Neural cell (in vitro differentiated cells): ENCODE data around the gene IMPACT.

Experiments used
- POLR2AphosphoS5 ChIP-seq: IDR thresholded peaks from 2 replicates; pipeline ENCODE4 v1.6.1; 2012
- TF ChIP-seq, protein P1 (sequence below): fragments of 450-650 bp; IDR thresholded peaks from 2 replicates; pipeline ENCODE4 v1.5.1; 2014; ENCODE audit warnings: antibody characterized with exemption, mild to moderate bottlenecking, moderate library complexity; ENCODE audit not compliant: poor library complexity, severe bottlenecking

DNA sequence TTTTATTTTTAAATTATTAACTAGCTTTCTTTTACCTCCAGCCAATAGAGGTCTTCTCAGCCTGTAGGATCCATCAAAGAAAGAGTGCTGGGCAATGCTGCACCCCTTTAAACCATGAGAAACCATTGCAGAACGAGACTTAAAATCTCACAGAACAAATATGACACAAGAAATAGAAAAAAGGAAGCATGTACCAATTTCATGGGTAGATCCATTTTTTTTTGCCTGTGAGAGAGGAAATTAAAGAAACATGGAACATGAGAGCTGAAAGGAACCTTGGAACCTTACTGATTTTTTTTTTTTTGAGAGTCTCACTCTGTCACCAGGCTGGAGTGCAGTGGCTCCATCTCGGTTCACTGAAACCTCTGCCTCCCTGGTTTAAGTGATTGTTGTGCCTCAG lies 47.9 kb downstream of the IMPACT start:
- TF ChIP-seq, protein P1, sequence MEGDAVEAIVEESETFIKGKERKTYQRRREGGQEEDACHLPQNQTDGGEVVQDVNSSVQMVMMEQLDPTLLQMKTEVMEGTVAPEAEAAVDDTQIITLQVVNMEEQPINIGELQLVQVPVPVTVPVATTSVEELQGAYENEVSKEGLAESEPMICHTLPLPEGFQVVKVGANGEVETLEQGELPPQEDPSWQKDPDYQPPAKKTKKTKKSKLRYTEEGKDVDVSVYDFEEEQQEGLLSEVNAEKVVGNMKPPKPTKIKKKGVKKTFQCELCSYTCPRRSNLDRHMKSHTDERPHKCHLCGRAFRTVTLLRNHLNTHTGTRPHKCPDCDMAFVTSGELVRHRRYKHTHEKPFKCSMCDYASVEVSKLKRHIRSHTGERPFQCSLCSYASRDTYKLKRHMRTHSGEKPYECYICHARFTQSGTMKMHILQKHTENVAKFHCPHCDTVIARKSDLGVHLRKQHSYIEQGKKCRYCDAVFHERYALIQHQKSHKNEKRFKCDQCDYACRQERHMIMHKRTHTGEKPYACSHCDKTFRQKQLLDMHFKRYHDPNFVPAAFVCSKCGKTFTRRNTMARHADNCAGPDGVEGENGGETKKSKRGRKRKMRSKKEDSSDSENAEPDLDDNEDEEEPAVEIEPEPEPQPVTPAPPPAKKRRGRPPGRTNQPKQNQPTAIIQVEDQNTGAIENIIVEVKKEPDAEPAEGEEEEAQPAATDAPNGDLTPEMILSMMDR: no peak
- TF ChIP-seq POLR2AphosphoS5: no peak
